Measurements from ENCODE around the gene EDDM13.

The EDDM13 gene

GRCh38 chr19:56270676-56271075, 1.9 kb upstream of the EDDM13 start:
- DNase-seq (ENCODE audit: low read depth), result no peak
- no peak for TF ChIP-seq CTCF (IDR thresholded peaks at IDR 0.05; ENCODE audit: control insufficient read depth, extremely low read depth, insufficient read depth)

DNA sequence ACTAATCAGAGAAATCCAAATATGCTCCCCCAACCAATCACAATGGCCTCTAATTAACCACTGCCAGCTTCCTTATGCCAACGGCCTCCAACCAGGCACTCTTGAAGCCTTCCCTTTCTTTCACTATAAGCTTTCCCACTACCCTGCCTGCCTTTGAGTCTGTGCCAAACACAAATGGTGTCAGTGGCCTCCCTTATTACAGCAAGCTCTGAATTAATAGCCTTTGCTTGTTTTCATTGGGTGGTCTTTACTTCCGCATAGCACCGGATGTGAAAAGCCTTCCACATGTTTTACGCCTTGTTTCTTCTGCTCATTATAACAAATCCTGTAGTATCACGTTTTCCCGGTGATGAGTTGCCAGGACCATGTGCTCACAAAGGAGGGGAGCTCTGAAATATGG, 1.4 kb upstream of the EDDM13 start:
- H3K4me3 ChIP-seq (ENCODE audit: low read depth, low read length), result no peak overlapping the region
- no peak for TF ChIP-seq CTCF (IDR thresholded peaks at IDR 0.05; ENCODE audit: control insufficient read depth, extremely low read depth, insufficient read depth)
- DNase-seq (ENCODE audit: low read depth), result no peak

More at GRCh38 chr19:56270676-56271075, 1.9 kb upstream of the EDDM13 start:
- no peak overlapping the region for H3K4me3 ChIP-seq (ENCODE audit: low read depth, low read length)

GRCh38 chr19:56273563-56274117, 1.1 kb downstream of the EDDM13 start:
- TF ChIP-seq CTCF (IDR thresholded peaks at IDR 0.05; ENCODE audit: control insufficient read depth, extremely low read depth, insufficient read depth), result no peak
- no peak for DNase-seq (ENCODE audit: low read depth)
- H3K4me3 ChIP-seq (ENCODE audit: low read depth, low read length), result no peak overlapping the region

DNA sequence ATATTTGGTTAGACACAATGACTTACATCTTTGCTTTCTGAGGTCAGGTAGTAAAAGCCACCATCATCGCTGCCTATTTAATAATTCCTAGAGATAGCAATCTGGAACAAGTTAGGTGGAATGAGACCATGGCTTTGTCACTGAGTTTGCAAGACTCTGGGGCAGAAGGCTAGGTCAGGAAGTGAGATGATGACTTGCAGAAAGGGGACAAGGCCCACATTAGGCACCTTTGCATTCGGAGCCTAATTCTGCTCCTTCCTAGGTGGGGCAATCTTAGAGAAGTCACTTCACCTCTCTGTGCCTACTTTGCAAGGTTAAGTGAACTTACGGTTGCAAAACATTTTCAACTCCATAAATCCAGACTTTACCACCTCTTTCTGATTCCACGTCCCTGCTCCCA, 10.3 kb downstream of the EDDM13 start:
- no peak for TF ChIP-seq CTCF (IDR thresholded peaks at IDR 0.05; ENCODE audit: control insufficient read depth, extremely low read depth, insufficient read depth)
- H3K4me3 ChIP-seq (ENCODE audit: low read depth, low read length), result no peak overlapping the region
- no peak for DNase-seq (ENCODE audit: low read depth)

DNA sequence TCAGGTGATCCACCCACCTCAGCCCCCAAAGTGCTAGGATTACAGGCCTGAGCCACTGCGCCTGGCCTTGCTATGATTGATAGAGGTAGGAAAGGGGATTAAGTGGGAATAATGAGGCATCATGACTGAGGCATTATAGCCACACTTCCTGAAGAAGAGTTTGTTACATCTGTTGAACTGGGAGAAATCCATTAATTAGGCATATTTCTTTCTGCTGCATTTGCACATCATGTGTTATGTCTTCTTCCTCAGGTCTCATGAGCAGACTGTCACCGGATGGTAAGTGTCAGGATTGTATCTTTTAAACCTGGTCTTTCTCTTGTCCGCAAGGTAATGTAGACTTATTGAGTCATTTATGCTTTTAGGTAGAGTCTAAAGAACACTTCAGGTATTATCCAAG, 12.2 kb downstream of the EDDM13 start:
- no peak for TF ChIP-seq CTCF (IDR thresholded peaks at IDR 0.05; ENCODE audit: control insufficient read depth, extremely low read depth, insufficient read depth)
- DNase-seq (ENCODE audit: low read depth), result no peak
- H3K4me3 ChIP-seq (ENCODE audit: low read depth, low read length), result no peak overlapping the region

GRCh38 chr19:56290104-56290503, 17.6 kb downstream of the EDDM13 start:
- no peak overlapping the region for H3K4me3 ChIP-seq (ENCODE audit: low read depth, low read length)
- no peak for DNase-seq (ENCODE audit: low read depth)
- TF ChIP-seq CTCF (IDR thresholded peaks at IDR 0.05; ENCODE audit: control insufficient read depth, extremely low read depth, insufficient read depth), result no peak

DNA sequence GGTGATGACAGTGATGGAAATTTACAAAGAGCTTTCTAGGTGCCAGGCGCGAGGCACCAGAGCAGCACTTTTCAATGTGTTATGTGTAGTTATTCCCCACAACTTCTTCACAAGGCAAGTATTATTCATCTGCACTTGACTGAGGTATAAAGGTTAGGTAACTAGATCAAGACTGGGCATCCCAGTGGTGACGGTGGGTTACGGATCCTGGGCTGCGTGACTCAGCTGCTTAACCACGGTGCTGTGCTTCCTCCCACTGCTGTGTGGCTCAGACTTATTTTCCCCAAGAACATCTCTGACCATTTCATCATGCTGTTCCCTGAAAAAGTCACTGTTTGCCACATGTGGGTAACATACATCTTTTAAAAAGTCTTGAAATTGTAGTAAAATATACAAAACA, 19.3 kb downstream of the EDDM13 start:
- H3K4me3 ChIP-seq (ENCODE audit: low read depth, low read length), result no peak overlapping the region
- TF ChIP-seq CTCF (IDR thresholded peaks at IDR 0.05; ENCODE audit: control insufficient read depth, extremely low read depth, insufficient read depth), result no peak
- no peak for DNase-seq (ENCODE audit: low read depth)

All from LNCaP clone FGC (cell line).